ENCODE data around the gene PFKFB4. TPM values are rescaled to one million over a fixed set of nuclear protein-coding genes. Genes with fewer than 3 reads are reported as not detected.
A peak's percentile ranks its signal among the peaks of the same experiment; 100 is the strongest.

The PFKFB4 gene
- total and polyA plus RNA-seq, 9 of the 15 experiments (the other 6 are each of a cell fraction or from before 2014, with no cell fraction given): 0.92 to 56.3 (median 13.5) TPM

DNA sequence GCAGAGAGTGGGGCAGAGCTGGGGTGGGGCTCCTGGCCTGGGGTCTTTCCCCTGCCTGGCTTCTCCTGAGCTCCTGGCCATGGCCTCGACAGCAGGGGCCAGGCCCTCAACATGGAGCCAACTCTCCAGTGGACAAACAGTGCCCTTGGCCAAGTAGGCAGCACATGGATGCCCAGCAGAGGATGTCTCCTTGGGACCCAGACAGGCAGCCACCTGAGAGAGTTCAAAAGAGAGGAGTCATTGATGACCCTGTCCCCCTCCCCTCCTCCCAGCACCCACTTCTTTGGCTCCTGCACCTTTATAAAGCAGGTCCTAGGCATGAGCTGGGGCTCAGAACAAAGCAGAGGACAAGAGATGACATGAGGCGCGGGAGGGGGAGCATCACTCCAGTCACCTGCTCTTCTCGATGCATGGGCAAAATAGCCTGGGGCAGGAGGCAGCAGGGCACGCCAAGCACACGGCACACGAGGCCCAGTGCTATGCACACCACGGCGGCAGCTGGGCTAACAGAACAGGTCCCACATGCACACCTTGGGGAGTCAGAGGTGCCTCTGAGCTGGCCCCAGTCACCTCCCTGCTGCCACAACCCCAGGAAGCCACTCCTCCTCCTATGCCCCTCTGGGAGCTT lies 80.1 kb downstream of the PFKFB4 start (continued):
- TF ChIP-seq ELF1 (tag; IDR thresholded peaks at IDR 0.05) (no peak), CBFA2T2 (conservative IDR thresholded peaks at IDR 0.05) (no peak)

- WGBS (ENCODE audit: insufficient coverage, low coverage, missing lambda C conversion rate): 76% methylated on average over 10 of the region's 11 CpGs
- H3K4me2 ChIP-seq (ENCODE audit: insufficient read depth, low read length): no peak overlapping the region
- intact Hi-C loops (cut with micrococcal nuclease): no loop called here
- peak overlapping the region in 1 of 2 experiments; percentile 28; a peak in 1 of 4 replicates for H3K9ac ChIP-seq (ENCODE audit: insufficient read depth in 1 of 2, low read depth in 2 of 2, low read length in 2 of 2)
- H3K79me2 ChIP-seq (ENCODE audit: control insufficient read depth, insufficient read depth, low read length): peaks cover 21% of the 10 kb centered on the region
- no peak overlapping the region for H2AFZ ChIP-seq (ENCODE audit: low read depth, low read length)
- BruUV-seq (replicated peaks): no TSS peak
- H3K36me3 ChIP-seq (ENCODE audit: control insufficient read depth, insufficient read depth, low read length): no peaks in the 10 kb centered on the region
- H3K9me3 ChIP-seq (replicated peaks; ENCODE audit: control insufficient read depth, insufficient read depth, low read depth, low read length): no peaks in the 10 kb centered on the region
- ATAC-seq: no peak
- no peak overlapping the region for H3K4me3 ChIP-seq
- in situ Hi-C loops (cut with MboI): no loop called here
- H3K9me1 ChIP-seq (ENCODE audit: control insufficient read depth, insufficient read depth, low read length): no peaks in the 10 kb centered on the region
- CTCF ChIA-PET (ENCODE audit: low intra/inter-chr PET ratio): no interaction called here
- POLR2A ChIA-PET: interaction anchor here (2.5 kb wide), 1 partner anchor 74 kb away, joined by 6 read pairs; no protein-coding TSS in a partner anchor
- no peaks in the 10 kb centered on the region for H3K27me3 ChIP-seq (ENCODE audit: control insufficient read depth in 2 of 2, insufficient read depth in 2 of 2, low read length in 2 of 2)
- no peak for FAIRE-seq
- peaks cover 5 to 27% of the 10 kb centered on the region in 2 experiments; a peak in 4 of 5 replicates for H3K4me1 ChIP-seq (replicated peaks in 1 of 2; ENCODE audit: control insufficient read depth in 2 of 2, insufficient read depth in 2 of 2, low read length in 2 of 2)
- no peaks in the 10 kb centered on the region for H4K20me1 ChIP-seq (replicated peaks; ENCODE audit: control insufficient read depth, insufficient read depth, low read length)
- no peak overlapping the region for H3K27ac ChIP-seq (ENCODE audit: extremely low read depth, low read depth, low read length)
- no peak for DNase-seq (ENCODE audit: extremely low read depth in 1 of 4, low spot score in 3 of 4)
- no peak for TF ChIP-seq EZH2 (IDR thresholded peaks at IDR 0.05; ENCODE audit: borderline replicate concordance, low read depth, low read length)
- TF ChIP-seq NEUROD1 (IDR thresholded peaks at IDR 0.05; ENCODE audit: borderline replicate concordance, low read depth, low read length, partially characterized antibody): no peak
- TF ChIP-seq PTTG1 (tag; IDR thresholded peaks at IDR 0.05; ENCODE audit: low read depth): no peak
- TF ChIP-seq ZNF583 (CRISPR knock-in tag; IDR thresholded peaks at IDR 0.05): no peak
- TF ChIP-seq MAFG (tag; conservative IDR thresholded peaks at IDR 0.05): no peak
- TF ChIP-seq ELK1 (CRISPR knock-in tag; IDR thresholded peaks at IDR 0.05): no peak
- TF ChIP-seq MAFK (IDR thresholded peaks at IDR 0.05; ENCODE audit: low read length): no peak
- no peak for TF ChIP-seq RUNX1 (IDR thresholded peaks at IDR 0.05; ENCODE audit: low read depth)
- no peak for TF ChIP-seq CREBBP (IDR thresholded peaks at IDR 0.05; ENCODE audit: low read depth, low read length)
- TF ChIP-seq GATA2 (CRISPR knock-in tag; IDR thresholded peaks at IDR 0.05): no peak
- no peak for TF ChIP-seq RBM17 (IDR thresholded peaks at IDR 0.05; ENCODE audit: borderline replicate concordance, low read depth, low read length)
- TF ChIP-seq HDAC3 (IDR thresholded peaks at IDR 0.05; ENCODE audit: borderline replicate concordance, partially characterized antibody): no peak
- no peak for TF ChIP-seq NR1H2 (CRISPR knock-in tag; IDR thresholded peaks at IDR 0.05)
- TF ChIP-seq NKRF (IDR thresholded peaks at IDR 0.05; ENCODE audit: borderline replicate concordance): no peak
- no peak for TF ChIP-seq KLF13 (tag; IDR thresholded peaks at IDR 0.05; ENCODE audit: borderline replicate concordance, low read depth)
- TF ChIP-seq SRSF3 (IDR thresholded peaks at IDR 0.05; ENCODE audit: insufficient read depth, low read length): no peak
- TF ChIP-seq, protein P1, sequence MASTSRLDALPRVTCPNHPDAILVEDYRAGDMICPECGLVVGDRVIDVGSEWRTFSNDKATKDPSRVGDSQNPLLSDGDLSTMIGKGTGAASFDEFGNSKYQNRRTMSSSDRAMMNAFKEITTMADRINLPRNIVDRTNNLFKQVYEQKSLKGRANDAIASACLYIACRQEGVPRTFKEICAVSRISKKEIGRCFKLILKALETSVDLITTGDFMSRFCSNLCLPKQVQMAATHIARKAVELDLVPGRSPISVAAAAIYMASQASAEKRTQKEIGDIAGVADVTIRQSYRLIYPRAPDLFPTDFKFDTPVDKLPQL (IDR thresholded peaks at IDR 0.05; ENCODE audit: extremely low read depth, insufficient read length): no peak
Measured at GRCh38 chr3:48475188-48475587, 81.4 kb downstream of the PFKFB4 start.

Measured in K562 (cell line).